Stimulated activated CD8-positive, alpha-beta memory T cell treated with anti-CD3 and anti-CD28 coated beads, Interleukin-2, amount 100 ng/mL, for 1 hour (primary cell): ENCODE data around the gene ATP6V1B1.

Experiments
- DNase-seq, 2 donors: peaks; one replicate each; pipeline ENCODE4 v3.0.0-alpha.2; 2020; ENCODE audit warnings: low read depth in 2 of 2

The ATP6V1B1 gene

DNA sequence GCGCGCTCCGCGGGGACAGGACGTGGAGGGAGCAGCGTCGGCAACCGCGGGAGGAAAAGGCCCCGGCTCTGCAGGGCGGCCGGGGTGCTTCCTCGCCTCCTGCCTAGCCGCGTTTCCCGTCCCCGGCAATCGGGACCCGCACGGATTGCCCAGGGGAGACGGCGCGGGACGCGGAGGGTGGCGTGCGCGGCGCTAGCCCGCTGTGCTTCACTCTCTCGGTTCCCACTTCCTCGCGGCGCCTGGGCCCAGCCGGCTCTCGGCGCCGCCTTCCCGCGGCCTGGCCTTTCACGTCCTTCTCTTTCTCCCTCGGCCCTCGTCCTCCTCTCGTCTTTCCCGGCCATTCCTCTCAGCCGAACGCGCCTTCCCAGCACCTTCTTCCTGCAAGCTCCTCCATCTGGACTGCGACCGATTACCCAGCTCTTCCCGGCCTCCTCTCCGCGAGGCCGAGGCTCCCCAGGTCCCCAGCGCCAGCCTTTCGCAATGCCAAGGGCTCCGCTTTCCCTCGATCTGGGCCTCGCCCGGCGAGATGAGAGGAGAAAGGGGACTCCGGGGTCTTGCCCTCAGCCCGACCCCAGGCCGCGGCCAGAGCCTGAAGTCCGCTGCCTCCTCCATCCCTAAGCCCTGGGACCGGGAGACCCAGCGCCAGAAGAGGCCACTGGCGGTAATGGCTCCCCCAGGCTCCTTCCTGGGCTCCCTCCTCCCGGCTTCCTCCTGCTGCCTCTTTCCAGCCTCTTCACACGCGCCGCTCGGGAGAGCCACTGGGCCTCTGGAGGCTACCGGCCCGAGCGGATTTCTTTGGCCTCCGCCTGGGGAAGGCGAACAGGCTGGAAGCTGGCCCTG is 34.3 kb upstream of the ATP6V1B1 start:
- DNase-seq, result no peak

DNA sequence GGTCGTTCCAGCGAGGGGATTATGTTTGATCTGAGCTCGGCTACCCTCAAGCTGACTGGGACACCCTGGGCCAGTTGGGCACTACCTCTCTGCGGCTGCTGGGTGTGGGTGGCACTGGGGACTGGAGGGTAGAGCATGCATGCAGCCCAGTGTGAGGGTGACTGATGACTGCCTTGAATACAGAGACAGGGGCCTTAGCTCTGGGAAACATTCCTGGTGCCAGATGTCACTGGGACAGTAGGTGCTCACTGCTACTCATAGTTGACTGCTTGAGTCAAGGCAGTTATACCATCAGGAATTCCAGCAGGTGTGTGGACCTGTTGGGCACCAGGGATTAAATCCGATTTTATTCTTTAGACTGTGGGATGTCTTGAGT is 33.6 kb upstream of the ATP6V1B1 start:
- no peak for DNase-seq

DNA sequence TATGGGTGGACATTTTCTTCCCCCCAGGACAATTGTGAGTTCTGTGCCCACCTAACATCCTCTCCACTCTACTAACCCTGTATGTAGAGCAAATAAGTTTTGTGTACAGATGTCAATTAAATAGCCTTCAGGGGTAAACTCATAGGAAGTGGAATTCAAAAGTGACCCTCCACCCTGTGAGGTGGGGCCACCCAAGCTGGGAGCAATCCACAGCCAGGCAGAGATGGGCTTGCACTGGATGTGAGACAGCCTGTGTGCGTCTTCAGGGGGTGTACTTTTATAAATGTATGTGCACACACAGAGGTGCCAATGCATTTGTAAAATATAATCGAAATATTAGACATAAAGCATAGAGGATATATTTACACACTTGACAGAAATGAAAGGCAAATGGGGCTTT is 33.1 kb upstream of the ATP6V1B1 start:
- DNase-seq, result no peak

DNA sequence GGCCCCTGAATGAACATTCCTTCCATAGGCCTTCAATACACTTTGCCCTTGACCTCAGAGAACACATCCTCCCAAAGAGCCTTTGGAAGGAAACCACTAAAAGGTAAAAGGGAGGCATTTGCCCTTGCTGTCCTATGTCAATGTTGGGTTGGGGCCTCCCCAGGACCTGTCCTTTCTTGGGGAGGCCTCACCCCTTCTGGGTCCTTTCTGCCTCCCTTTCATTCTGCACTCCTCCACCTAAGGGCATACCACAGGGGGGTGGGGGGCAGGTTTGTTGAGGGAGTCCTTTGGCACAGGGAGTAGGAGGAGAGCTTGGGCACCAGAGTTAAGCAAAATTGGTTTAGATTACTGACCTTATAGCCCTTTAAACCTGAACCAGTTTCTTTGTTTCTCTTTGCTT is 32.5 kb upstream of the ATP6V1B1 start:
- no peak for DNase-seq

DNA sequence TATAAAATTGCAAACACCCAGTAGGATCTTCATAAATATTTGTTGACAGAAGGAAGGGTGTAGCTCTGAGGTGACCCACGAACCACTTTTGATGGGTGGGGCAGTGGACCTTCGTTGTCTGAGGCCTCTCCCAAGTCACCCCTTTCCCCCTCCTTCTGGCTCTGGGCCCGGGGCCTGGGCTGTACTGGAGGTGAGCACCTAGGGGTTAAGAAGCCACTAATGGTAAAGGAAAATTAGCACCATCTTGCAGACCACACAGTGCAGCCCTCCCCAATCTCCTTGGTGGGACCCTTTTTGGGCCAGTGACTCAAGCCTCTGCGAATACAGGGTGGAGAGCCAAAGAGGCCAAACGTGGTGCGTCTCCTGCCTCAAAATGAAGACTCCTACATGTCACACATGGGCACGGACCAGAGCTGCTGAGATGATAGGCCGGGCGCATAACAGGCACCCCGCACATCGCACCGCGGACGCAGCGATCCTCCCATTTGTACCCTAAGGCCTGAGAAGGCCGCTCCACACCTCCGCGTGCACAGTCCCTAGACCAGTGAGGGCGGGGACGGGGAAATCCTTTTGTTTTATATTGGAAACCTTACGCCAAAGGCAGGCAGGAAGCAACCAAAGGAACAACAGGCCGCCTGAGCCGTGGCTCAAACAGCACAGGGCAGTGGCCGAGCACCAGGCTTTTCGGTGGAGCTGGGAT is 31.9 kb upstream of the ATP6V1B1 start:
- no peak for DNase-seq

DNA sequence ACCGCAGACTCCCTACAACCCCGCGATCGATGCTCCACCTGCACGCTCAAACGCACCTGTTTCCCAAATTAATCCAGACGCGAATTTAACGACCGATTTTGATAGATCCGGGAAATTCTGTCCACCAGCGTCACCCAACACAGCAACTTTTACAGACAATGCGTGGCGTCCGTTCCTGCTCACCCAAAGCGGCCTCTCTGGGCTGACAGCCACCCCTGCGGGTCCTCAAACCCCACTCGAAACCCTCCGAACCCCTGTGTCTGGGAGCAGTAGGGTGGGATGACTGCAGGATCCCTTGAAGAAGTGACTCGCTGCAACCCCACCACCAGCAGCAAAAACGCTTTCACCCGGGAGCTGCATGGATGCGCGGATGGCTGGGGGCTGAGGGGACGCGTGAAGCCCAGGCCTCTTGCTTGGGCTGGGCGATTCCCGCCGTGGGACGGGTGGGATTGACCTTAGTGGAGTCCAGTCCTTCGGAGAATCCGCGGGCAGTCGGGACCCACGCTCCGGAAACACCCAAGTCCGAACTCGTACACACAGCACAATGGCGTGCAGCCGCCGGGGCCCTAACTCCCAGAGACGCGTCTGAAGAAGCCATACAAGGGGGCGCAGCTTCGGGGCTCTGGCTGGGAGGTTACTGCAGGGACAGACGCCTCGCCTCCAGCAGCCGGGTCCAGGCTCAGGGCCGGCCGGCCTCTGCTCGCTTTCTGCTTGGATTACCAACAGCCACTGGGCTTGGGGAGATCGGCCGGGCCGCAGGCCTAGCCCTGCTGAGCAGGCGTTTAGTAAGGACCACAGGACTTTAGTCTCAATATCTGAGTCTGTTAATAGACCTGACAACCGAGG is 31.1 kb upstream of the ATP6V1B1 start:
- DNase-seq, result no peak

DNA sequence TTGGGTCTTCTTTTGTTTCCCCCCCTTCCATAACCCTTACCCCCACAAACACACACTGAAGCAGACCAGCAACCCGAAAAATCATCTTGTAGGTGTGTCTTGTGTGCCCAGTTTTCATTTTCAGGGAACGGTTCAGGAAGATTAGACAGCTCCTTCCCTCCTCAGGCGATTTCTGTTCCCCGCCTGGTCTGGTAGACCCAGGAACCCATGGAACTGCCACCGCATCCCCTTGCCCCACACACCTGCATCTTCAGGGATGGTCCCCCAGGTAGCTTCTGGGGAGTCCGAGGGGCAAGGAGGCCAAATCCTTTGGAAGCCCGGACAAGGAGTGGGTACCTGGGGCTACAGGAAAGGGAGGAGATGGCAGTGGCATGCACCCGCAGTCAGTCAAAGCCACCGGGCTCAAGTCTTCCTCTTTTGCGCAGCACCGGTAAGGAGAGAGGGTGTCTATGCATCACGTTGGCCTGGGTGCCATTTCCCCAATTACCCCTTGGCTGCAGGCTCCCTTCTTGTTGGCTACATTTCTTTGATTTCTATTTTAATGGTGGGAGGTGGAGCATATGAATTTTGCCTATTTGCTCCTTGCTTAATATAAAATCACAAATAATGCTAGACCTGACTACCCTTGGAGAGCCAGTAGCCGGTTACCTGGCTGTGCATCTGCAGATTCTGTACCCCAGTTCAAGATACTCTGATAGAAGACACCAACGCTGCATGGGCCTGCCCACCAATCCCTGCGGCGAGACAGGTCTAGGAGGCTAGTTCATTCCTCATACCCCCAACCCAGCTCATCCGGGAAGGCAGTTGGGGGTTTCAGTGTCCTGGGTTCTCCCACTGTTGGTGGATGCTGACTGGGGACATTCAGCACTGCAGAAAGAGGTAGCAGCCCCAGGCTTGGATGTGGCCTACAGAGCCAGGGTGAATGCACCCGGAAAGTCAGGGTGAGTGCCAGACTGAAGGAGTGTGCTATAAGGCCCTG is 30.0 kb upstream of the ATP6V1B1 start:
- DNase-seq, result no peak

DNA sequence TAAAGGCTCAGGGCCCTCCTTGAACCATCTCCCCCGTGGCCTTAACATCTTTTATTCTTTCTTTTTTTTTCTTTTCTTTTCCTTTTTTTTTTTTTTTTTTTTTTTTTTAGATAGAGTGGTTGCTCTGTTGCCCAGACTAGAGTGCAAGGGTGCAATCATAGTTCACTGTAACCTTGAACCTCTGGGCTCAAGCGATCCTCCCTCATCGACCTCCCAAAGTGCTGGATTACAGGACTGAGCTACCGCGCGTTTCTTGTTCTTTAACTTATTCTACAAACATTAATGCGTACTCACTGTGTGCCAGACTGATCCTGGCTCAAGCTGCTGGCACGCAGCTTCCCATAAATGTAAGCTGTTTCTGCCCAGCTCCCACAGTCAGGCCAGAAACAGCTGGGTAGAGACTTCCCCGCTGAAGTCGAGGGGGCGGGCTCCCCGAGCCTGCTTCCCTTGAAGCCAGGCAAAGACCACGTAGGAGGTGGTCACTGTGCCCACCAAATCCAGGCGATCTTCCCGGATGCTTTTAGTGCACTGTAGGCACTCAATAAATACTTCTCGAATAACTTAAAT is 29.2 kb upstream of the ATP6V1B1 start:
- no peak for DNase-seq

DNA sequence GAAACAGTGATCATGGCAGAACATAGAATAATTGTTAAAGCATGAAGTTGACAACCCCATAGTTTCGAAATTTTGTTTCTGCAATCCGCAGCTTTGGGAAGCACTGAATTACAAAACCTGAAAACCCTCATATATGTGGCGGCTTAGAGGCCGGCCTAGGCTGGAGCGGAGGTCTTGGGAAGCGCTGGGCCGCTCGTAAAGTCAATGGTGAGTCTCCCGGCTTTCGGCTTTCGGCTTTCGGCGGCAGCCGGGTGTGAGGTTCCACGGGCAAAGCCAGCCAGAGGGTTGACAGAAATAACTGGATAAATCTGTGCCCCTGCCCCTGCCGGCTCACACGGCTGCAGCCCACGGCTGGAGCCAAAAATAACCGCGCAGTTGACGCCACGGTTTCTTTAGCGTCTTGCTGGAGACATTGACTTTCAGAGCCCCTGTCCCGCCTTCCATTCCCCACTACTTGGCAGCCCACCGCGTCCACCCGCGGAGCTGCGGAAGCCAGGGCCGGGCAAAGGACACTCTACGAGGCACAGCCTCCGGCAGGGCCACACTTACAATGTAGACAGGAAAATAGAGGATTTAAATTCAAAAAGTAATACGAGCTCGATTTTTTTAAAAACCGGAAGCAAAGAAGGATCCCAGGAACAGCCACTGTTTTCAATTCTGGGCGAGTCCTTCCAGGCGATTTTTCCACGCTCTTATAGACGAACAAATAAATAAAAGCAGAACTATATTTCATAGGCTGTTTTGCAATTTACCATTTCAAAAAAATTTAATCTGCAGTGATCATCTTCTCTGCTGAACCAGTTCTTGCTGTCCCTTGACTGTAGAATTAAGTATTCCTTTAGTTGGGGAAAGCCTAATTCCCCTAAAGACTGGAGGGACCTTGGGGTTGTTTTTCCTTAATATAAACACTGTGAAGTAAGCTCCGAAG is 28.3 kb upstream of the ATP6V1B1 start:
- DNase-seq, result no peak

DNA sequence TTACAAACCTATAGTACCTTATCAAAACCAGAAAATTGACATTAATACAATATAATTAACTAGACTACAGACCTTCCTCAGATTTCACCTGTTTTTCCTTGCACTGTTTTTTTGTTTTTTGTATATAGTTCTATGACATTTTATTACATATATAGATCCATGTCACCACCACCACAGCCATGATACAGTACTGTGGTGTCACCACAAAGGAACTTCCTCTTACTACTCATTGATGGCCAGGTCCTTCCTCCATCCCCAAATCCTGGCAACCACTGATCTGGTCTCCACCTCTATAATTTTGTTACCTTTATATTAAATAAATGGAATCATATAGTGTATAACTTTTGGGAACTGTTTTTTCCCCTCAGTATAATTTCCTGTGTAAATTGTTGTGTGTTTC is 19.4 kb upstream of the ATP6V1B1 start:
- no peak for DNase-seq

DNA sequence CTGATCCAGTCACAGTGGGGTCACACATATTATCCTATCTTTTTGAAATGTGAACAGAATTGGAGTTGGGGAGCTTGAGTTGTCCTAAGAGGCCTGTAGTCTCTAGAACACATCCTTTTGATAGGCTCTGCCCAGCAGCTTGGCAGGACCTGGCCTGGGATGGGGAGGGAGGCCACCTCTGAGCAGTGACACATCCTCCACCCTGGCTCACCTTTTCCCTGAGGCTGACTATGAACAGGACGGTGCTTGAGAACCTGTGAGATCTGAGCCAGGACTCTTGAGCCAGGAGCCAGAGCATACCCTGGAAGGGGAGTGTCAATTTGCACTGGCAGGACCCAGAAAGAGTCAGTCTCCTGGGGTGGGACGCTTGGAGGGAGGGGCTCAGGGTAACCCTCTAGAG is 17.7 kb upstream of the ATP6V1B1 start:
- no peak for DNase-seq

DNA sequence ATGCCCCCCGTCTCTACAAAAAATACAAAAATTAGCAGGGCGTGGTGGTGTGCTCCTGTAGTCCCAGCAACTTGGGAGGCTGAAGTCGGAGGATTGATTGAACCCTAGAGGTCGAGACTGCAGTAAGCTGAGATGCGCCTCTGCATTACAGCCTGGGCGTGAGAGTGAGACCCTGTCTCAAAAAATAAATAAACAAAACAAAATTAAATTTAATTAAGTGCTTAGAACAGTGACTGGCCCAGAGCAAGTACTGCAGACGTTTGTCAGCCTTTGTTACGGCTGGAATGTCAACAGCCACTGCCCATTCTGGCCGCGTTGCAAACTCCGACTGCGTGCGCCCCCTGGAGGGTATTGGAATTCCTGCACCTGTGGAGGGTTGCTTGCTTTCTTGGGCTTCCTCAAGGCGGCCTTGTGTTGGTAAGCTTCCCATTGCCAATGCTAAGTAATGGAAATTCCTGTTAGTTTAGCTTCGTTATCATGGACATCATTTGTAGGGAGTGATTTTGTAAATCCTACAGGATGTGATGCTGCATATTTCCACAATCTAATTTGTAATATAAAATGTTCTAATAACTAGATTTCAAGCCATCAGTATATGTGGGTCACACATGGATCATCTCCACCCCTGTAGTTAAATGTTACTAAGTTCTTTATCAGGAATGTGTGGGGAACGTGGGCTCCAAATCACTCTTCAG is 15.9 kb upstream of the ATP6V1B1 start:
- peak; percentile 35 to 46 for DNase-seq

DNA sequence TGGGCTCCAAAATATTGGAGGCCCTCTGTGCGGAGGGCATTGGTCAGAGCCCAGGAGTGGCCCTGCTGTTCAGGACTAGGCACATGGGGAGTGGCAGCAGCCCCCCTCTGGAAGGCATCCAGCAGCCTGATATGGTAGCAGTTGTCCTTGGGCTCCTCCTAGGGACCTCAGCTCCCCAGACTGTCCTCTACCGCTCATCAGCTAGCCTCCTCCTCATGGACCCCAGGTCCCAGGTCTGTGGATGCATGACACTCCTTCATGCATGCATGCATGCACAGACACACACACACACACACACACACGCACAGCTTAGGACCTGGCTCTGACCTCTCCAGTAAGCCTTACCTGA is 15.4 kb upstream of the ATP6V1B1 start:
- no peak for DNase-seq

DNA sequence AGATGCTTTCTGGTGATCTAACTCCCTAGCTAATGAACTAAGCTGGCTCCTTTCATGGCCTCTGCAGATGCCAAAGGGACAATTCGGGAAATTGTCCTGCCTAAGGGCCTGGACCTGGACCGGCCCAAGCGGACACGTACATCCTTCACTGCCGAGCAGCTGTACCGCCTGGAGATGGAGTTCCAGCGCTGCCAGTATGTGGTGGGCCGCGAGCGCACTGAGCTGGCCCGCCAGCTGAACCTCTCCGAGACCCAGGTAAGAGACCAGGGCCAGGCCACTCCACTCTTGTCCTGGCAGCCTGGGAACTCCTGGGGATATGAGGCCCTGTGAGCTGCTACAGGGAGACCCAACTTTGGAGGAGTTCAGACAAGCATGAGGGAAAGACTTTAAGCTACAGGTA is 14.7 kb upstream of the ATP6V1B1 start:
- no peak for DNase-seq

DNA sequence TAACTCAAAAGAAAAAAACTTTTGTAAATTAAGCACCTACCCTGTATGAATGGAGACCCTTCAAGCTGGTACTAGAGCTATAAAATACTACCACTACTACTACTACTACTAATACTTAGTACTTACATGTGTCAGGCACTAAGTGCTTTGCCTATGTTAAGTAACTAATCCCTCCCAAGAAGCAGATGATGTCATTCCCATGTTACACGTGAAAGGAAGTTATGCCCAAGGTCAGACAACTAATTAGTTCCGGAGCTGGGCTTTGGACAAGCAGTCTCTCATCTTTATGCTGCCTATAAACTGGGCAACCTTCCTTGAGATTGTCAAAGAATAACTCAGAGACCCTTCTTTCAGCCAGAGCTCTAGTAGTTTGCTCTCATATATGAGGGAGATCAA is 13.9 kb upstream of the ATP6V1B1 start:
- no peak for DNase-seq

DNA sequence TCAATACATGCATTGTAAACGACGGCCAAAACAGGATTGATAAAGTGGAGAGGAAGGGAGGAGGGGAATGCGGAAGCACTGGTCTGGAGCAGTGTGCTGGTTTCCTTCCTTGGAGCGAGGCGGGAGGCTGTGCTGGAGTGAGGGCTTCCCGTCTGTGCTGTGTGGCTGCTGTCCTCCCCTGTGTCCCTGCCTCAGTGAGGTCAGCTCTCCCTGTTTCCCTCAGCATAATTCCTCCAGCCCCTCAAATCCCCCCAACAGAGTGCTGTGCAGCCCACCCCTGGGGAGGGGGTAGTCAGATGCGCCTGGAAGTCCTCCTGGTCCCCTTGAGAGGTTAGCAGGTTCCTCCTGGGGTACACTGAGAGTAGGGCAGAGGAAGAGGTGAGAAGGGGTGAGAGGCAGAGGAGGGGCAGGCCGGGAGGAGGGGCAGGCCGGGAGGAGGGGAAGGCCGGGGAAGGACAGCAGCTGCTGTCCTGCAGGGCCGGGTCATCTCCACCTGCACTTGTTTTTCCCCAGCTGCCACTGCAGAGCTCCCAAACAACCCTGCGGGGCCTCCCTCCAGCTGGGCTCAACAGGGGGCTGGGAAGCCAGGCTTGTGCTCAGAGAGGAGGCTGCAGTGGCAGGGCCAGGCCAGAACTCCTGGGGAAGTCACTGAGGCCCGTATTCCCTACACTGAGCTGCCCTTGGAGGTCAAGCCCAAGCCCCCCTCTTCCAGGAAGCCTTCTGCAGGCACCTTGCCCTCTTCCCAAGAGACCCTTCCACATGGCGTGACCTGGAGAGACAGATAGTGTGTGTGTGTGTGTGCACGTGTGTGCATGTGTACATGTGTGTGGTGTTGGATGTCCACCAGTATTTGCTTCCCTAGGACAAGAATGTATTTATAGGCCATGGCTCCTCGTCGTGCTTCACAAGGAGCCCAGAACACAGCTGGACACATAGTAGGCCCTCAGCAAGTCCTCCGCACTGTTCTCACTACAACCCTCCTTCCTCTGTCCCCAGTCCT is 13.2 kb upstream of the ATP6V1B1 start:
- DNase-seq, result no peak

DNA sequence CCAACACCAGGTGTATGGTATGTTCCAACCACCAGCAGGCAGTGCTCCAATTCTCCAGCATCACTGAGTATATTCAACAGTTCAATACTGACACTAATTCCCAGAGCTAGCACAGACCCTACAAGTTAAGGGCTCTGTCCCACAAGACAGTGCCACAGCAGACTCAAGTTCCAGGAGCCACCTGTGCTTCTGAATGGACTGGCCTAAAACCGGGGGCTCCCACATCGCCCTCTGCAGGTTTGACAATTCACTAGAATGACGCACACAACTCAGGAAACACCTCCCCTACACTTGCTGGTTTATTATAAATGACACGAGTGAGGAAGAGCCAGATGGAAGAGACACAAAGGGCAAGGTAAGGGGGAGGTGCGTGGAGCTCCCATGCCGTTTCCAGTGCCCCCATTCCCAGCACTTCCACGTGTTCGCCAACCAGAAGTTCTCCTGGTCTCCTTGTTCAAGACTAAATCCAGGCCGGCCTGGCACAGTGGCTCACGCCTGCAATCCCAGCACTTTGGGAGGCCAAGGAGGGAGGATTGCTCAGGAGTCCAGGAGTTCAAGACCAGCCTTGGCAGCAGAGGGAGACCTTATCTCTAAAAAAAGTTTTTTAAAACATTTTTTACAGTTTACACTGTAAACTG is 12.2 kb upstream of the ATP6V1B1 start:
- DNase-seq, result no peak

DNA sequence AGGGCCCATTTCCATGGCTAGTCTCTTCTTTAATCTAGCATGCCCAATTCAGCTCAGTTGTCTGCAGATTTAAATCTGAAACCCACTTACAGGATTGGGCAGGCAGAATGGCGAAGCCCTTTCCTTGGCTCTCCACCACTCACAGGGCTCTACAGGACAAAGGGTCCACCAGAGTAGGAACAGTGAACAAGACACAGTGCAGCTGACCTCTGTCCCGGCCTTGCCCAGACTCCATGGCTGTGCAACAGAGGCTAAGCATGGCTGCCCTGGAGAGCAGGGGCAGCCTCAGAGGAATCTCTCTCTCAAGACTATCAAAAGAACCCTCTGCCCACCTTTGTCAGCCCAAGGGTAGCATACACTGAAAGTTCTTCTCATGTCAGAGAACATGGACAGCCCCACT is 9.7 kb upstream of the ATP6V1B1 start:
- DNase-seq, result no peak
